T47D (cell line): Measurements from ENCODE around the gene PURA.

ENCODE experiments used
- DNase-seq, 2 experiments: peaks; one replicate each; pipeline versions ENCODE4 v3.0.0 to v3.0.0-alpha.2; 2011 to 2012; ENCODE audit warnings: low read depth in 1 of 2, low spot score in 1 of 2
- JUND ChIP-seq: IDR thresholded peaks from 2 replicates; pipeline ENCODE4 v1.6.1; 2012; ENCODE audit warnings: low read depth
- in situ Hi-C: cut with HindIII; loops from 2 replicates; pipeline ENCODE4 v1.10.0; 2016; ENCODE audit warnings: low sequenced_read_pairs, low pct_unique_long_range_greater_than_20kb

The PURA gene

DNA sequence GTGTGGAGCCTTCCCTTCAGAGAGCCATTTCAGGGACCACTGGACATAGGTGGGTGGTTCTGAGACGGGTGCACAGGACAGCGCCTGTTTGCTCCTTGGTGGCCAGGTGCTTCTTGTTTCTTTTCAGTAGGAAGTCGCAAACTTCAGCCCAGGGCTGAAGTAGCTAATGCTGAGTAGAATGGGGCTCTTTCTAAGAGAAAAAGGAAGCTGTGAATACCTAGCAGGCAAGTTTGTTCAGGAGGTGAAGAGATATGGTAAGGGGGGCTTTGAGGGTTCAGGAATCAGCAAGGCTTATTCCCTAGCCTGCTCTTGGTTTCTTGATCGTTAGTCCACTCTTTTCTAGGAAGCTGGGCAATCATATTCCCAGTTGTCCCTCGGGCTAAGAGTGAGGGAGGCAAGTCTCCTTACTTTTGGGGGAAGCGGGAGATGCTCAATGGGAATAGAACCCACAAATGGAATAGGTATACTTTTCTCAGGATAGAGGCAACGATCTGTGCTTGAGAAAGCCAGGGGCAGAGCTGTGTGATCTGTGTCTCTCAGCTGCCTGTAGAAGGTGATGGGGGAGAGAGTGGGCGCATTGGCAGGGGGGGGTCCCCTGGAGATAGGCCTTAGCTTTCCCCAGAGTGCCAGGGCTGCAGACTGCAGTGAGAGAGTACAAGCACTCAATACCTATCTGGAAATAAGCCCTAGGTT, 1.9 kb upstream of the PURA start:
- TF ChIP-seq JUND = no peak
- no peak for DNase-seq
- in situ Hi-C loops = no loop called here

DNA sequence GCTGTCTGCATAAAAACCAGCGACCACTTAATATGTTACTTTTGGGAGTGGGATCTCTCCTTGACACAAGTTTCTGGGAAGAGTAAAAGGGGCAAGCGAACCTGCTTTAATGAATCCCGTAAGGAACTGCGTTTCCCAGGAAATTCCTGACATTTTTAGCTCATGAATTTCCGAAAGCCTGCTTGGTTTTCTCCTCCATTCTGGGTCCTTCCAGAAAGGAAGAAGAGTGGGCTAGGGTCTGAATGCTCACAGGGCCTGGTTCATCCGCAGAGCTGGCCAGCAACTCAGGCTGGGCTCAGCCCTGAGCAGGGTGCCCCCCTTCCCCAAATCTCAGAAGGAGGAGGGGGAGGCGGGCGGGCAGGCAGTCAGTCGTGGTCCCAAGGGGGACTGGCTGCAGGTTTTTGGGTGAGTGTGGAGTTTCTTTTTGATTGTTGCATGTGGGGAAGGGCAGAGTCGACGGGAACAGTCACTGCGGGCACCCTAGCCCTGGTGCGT, 1.2 kb upstream of the PURA start:
- DNase-seq = no peak
- in situ Hi-C loops = no loop called here
- TF ChIP-seq JUND = no peak

- DNase-seq = no peak
- in situ Hi-C loops = no loop called here
- TF ChIP-seq JUND = no peak
These were observed 670 bp upstream of the PURA start for GRCh38 chr5:140113180-140113698.

DNA sequence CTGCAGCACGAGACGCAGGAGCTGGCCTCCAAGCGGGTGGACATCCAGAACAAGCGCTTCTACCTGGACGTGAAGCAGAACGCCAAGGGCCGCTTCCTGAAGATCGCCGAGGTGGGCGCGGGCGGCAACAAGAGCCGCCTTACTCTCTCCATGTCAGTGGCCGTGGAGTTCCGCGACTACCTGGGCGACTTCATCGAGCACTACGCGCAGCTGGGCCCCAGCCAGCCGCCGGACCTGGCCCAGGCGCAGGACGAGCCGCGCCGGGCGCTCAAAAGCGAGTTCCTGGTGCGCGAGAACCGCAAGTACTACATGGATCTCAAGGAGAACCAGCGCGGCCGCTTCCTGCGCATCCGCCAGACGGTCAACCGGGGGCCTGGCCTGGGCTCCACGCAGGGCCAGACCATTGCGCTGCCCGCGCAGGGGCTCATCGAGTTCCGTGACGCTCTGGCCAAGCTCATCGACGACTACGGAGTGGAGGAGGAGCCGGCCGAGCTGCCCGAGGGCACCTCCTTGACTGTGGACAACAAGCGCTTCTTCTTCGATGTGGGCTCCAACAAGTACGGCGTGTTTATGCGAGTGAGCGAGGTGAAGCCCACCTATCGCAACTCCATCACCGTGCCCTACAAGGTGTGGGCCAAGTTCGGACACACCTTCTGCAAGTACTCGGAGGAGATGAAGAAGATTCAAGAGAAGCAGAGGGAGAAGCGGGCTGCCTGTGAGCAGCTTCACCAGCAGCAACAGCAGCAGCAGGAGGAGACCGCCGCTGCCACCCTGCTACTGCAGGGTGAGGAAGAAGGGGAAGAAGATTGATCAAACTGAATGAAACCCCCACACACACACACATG, 654 bp downstream of the PURA start:
- TF ChIP-seq JUND = no peak
- peak in 1 of 2 experiments; percentile 84 for DNase-seq
- in situ Hi-C loops = no loop called here

DNA sequence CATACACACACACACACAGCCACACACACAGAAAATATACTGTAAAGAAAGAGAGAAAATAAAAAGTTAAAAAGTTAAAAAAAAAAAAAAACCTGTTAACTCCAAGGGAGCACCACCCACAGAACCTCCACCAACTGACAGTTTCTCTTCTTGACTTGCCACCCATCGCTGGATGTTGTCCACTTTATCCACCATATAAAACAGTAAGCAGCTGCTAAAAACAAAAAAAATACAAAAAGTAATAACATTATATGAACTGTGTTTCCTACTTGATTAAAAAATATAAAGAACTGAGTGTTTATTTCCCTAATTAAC, 1.2 kb downstream of the PURA start:
- DNase-seq = no peak
- in situ Hi-C loops = no loop called here
- no peak for TF ChIP-seq JUND

- peak; percentile 48 to 51 for DNase-seq
- no peak for TF ChIP-seq JUND
- in situ Hi-C loops = no loop called here
These were observed 2.8 kb downstream of the PURA start for GRCh38 chr5:140116716-140117115.

DNA sequence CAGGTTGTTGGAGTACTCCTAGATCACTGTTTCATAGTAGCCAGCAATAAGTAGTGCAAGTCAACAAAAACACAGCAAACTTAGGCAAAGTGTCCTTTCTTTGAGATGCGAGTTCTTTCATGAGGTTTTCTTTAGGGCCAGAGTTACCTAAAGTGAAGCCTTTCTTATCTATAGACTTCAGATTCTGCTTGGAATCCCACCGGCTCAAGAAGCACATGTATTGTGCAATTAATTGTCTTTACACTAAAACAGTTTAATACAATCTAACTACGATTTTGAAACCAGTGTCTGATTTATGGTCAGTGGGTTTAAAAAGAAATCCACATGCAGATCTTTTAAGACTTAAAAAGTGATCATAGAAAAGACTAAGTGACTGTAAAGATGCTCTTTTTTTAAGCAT, 3.6 kb downstream of the PURA start:
- TF ChIP-seq JUND = no peak
- no peak for DNase-seq
- in situ Hi-C loops = no loop called here

DNA sequence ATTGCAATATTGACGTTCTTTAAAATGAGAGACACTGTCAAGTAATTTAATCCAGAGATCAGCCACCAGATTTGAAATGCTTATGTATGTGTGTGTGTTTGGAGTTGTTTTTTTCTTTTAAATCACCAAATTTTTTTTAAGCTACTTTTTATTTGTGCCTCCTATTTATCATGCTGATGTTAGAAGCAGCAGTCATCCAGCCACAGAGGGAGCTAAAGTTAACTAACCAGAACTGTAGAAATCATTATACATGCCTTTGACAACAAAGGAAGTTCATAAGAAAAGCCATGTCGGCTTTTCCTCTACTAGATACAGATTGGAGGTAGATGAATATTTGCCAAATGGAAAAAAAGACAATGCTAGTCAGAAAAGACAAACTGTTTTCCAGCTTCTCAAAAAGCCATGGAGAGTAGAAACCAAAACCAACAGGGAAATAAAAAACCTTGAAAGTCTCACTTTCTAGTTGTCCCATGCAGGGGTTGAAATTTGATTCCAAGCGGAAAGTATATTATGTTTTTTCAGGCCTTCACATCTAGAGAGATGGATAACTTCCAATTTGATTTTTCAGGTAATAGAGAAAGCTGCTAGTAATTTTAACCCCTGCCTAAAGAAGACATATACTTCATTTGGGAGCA, 4.5 kb downstream of the PURA start:
- no peak for TF ChIP-seq JUND
- in situ Hi-C loops = no loop called here
- DNase-seq = peak in 1 of 2 experiments; percentile 36

DNA sequence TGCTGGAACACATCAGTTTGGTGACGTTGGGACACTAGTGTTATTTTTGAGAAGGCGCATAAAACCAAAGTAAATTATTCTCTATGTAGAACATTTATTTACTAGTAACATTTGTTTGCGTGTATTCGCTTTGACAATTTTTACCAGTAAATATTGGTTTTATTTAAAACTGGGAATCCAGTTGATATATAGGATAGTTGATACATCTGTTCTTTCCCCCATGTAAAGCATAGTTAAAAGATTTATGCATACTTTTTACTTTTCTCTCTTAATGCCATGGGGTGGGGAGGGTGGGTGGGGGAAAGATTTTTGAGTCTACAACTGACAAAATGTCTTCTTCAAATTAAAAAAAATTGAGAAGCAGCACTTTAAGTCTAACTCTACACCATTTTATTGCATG, 11.7 kb downstream of the PURA start, which contains the start of gene IGIP:
TSS of gene IGIP (plus strand) at position 301 of the 400 bp plus-strand sequence. CDS start 2,540 bp downstream, outside the sequence.
- DNase-seq = no peak
- TF ChIP-seq JUND = no peak
- in situ Hi-C loops = no loop called here

- in situ Hi-C loops = no loop called here
- TF ChIP-seq JUND = no peak
These were observed 12.6 kb downstream of the PURA start for GRCh38 chr5:140126315-140127012.

DNA sequence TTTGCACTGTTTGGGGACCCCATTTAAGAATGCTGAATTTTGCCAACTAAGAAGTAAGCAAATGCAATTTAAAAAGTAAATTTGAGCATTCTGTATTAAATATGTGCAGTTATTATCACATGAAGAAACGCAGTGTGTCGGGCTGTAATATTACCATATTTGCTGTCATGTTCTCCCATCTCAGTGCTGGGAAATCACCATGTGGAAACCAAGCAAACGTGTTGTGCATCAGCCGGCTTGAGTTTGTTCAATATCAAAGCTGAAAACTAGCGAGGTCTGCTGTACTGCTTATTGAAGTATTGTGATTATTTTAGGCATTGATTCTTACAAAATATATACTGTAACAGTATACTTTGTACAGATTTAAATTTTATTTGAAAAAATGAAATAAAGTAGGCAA, 14.5 kb downstream of the PURA start:
- in situ Hi-C loops = no loop called here
- no peak for TF ChIP-seq JUND
- no peak for DNase-seq

More at GRCh38 chr5:140126315-140127012, 12.6 kb downstream of the PURA start:
- no peak for DNase-seq
